Psoas muscle (tissue), 8 donors: ENCODE measurements around the gene EGR1. TPM values are rescaled to one million over a fixed set of nuclear protein-coding genes. Genes with fewer than 3 reads are reported as not detected.

Source experiments
- ATAC-seq, 4 donors: fragments of 200-7000 bp; cut with Tn5 transposase; one replicate each; pipeline ENCODE4 v1.9.1; 2020; ENCODE audit warnings: moderate library complexity in 3 of 4, mild to moderate bottlenecking in 2 of 4
- DNase-seq, 2 donors: peaks; one replicate each; pipeline ENCODE4 v3.0.0-alpha.2; 2020
- H3K27ac ChIP-seq: fragments of 200-600 bp; one replicate; pipeline ENCODE4 v1.8.0; 2022
- H3K27me3 ChIP-seq, 3 donors: fragments of 200-600 bp in 1 of 3; one replicate each; pipeline versions ENCODE4 v1.6.1 to v1.8.0; 2013 to 2022; ENCODE audit warnings: low read length in 2 of 3, mild to moderate bottlenecking in 2 of 3, moderate library complexity in 1 of 3; ENCODE audit not compliant: insufficient read depth in 3 of 3
- H3K36me3 ChIP-seq, 2 donors: fragments of 200-600 bp in 1 of 2; one replicate each; pipeline versions ENCODE4 v1.6.1 to v1.8.0; 2013 to 2022; ENCODE audit warnings: low read depth in 1 of 2, mild to moderate bottlenecking in 1 of 2, moderate library complexity in 1 of 2; ENCODE audit not compliant: insufficient read depth in 1 of 2
- H3K4me1 ChIP-seq: fragments of 200-600 bp; one replicate; pipeline ENCODE4 v1.8.0; 2022
- H3K4me3 ChIP-seq: fragments of 200-600 bp; one replicate; pipeline ENCODE4 v1.8.0; 2022; ENCODE audit warnings: mild to moderate bottlenecking
- H3K9me3 ChIP-seq: fragments of 200-600 bp; one replicate; pipeline ENCODE4 v1.8.0; 2022
- WGBS, 3 donors: extraction: QIAGEN DNeasy Blood & Tissue Kit; methylation state at CpG; one replicate each; pipeline versions ENCODE4 v1.1.6 to v1.1.7; 2013; 5-methylcytosine and 5-hydroxymethylcytosine counted together
- intact Hi-C, 2 donors: fragments of 100-400 bp; cut with DNase I; formaldehyde crosslinking; loops; one replicate each; pipeline versions ENCODE4 v1.11.0 to v1.14.2; 2022
- polyA plus RNA-seq, 3 donors: library from polyadenylated mRNA; stranded (reverse); fragments of 200-250 nt; gene quantifications; one replicate each; pipeline ENCODE4 v1.2.3, GENCODE V29; 2013
- total RNA-seq, 4 donors: library from RNA; stranded (reverse); fragmentation: NEBNext Ultra II Directional in 2 of 4; extraction: Animal tissue kit (Norgen Biotek cat#: 25700) in 2 of 4; gene quantifications; one replicate each; pipeline versions ENCODE4 v1.2.1 to v1.2.4, GENCODE V29; 2021 to 2023
- TF ChIP-seq, protein P1 (sequence below): fragments of 200-600 bp; IDR thresholded peaks from one replicate; pipeline ENCODE4 v1.8.0; 2022; ENCODE audit warnings: antibody characterized with exemption
- donor health status: healthy with polysubstance abuse.
- donor health status: DM: no; HTN: no; CAD: no; lungs with moderate emphysema.
- donor health status: Bipolar disorder and iron deficiency.
- donor health status: healthy.
- donor health status: DM: yes; HTN: yes; CAD: no.
- donor health status: DM: no; HTN: no; CAD: no.
- donor health status: DM: no; HTN: no; CAD: no.
- donor health status: DM: yes; HTN: yes; CAD: no.

EGR1 gene
- total and polyA plus RNA-seq, 7 donors, result 10.0 to 171 (median 34.8) TPM

DNA sequence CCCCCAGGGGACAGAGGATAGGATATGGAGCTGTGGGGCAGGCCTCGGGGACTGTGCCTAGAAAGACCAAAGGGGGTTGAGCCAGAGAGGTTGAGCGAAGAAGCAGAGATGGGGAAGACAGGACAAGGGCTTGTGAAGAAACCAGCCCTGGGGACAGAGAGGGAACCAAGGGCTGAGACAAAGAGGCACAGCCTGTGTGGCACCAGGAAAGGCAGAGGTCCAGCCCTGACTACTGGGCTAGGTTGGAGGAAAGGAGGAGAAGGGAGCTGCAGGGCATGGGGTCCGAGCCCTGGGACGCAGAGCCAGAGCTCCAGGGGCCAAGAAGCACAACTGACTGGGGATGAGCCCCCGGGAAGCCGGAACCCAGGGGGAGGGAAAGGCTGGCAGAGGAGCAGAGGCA, 17.2 kb upstream of the EGR1 start:
- intact Hi-C loops, result no loop called here
- H3K27me3 ChIP-seq, result no peaks in the 10 kb centered on the region
- TF ChIP-seq, protein P1, sequence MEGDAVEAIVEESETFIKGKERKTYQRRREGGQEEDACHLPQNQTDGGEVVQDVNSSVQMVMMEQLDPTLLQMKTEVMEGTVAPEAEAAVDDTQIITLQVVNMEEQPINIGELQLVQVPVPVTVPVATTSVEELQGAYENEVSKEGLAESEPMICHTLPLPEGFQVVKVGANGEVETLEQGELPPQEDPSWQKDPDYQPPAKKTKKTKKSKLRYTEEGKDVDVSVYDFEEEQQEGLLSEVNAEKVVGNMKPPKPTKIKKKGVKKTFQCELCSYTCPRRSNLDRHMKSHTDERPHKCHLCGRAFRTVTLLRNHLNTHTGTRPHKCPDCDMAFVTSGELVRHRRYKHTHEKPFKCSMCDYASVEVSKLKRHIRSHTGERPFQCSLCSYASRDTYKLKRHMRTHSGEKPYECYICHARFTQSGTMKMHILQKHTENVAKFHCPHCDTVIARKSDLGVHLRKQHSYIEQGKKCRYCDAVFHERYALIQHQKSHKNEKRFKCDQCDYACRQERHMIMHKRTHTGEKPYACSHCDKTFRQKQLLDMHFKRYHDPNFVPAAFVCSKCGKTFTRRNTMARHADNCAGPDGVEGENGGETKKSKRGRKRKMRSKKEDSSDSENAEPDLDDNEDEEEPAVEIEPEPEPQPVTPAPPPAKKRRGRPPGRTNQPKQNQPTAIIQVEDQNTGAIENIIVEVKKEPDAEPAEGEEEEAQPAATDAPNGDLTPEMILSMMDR, result no peak
- no peaks in the 10 kb centered on the region for H3K36me3 ChIP-seq
- H3K9me3 ChIP-seq, result no peaks in the 10 kb centered on the region
- no peak overlapping the region for H3K4me3 ChIP-seq
- H3K27ac ChIP-seq, result no peak overlapping the region
- no peak for ATAC-seq
- WGBS, 3 donors, result 87 to 92% (median 90%) methylated on average over 6 of the region's 6 CpGs
- DNase-seq, result no peak
- H3K4me1 ChIP-seq, result no peaks in the 10 kb centered on the region

DNA sequence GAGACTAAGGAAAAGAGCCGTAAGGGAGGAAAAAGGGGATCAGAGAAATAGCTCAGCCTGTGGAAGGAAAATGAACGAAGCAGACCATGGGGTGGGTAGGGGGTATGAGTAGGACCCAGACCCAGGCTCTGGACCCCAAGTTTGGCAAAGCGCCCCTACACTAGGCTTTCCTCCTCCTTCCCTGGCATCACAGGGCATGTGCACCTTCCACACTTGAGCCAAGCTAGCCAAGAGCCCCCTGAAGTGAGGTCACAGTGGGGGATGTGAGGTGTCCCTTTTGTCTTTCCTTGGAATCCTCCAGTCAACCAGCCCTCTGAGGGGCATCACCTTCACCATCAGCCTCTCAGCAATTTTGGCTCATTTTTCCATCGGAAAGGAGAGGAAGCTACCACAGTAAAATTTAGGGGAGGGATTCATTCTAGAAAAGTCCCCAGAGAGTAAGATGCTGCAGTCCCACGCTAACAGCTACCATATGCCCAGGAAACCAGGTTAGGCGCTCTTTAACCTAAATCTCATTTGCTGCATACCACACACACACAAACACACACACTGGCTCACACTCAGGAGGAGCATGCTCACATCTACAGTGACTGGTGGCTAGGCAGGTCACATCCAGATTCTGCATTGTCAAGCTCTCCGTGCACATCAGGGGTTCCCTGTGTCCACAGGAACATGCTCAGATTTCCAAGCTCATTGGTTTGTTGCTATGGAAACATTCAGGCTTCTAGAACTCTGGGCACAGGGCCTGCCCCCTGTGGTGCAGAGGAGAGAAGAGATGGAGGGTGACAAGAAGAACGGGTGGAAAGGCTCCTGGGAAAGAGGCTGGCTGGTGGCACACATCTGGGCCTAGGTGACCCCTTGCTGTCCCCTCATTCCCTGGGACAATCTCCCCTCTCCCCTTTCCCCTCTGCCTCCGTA, 16.5 kb upstream of the EGR1 start:
- no peaks in the 10 kb centered on the region for H3K4me1 ChIP-seq
- intact Hi-C loops, result no loop called here
- no peak overlapping the region for H3K27ac ChIP-seq
- no peaks in the 10 kb centered on the region for H3K9me3 ChIP-seq
- H3K4me3 ChIP-seq, result no peak overlapping the region
- TF ChIP-seq, protein P1, result no peak
- no peaks in the 10 kb centered on the region for H3K36me3 ChIP-seq
- DNase-seq (no peak), ATAC-seq (no peak)
- no peaks in the 10 kb centered on the region for H3K27me3 ChIP-seq
- WGBS, 3 donors, result 74% methylated on average over 9 of the region's 9 CpGs

DNA sequence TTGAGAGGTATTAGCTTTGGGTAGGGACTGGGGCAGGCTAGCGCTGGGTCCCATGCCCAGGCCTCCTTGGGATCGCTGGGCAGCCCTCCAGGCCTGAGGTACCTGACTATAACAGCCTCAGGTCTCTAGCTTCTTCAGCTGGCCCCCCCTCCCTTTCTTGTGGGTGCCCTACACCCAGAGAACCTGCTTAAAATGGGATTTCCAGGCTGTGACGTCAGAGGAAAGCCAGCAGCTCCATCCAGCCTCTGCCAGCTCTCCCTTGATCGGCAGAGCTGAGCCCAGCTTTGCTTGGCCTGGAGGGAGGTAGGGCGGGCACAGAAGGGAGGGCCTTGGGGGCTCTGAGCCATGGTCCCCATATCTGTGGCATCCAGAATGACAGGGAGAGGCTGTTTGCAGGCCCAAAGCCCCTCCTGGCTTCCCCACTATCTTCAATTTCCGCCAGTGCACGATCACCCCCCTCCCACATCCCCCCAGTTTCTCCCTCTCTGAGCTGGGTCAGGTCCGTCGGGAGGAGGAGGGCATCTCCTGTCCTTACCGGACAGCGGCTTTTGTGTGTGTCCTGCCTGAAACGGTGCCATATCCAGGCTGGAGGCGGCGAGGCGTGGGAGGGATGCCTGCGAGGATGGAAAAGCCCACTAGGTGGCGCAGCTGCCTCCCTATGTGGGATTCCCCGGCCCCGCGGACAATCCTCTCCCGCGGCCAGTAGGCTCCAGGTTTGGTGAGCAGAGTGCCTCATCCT, 15.6 kb upstream of the EGR1 start:
- intact Hi-C loops, result loop anchor here (1.0 to 5.0 kb wide), 3 partner anchors 53 to 98 kb away; no protein-coding TSS in a partner anchor
- Histone ChIP-seq H3K9me3 (no peaks in the 10 kb centered on the region), H3K27me3 (no peaks in the 10 kb centered on the region), H3K4me3 (no peak overlapping the region), H3K4me1 (no peaks in the 10 kb centered on the region), H3K27ac (no peak overlapping the region), H3K36me3 (no peaks in the 10 kb centered on the region)
- DNase-seq (peak; percentile 91 to 95), ATAC-seq (peak; percentile 93 to 99 (median 96))
- TF ChIP-seq, protein P1, result peak; percentile 92
- WGBS, 3 donors, result 11 to 16% (median 12%) methylated on average over 22 of the region's 22 CpGs

DNA sequence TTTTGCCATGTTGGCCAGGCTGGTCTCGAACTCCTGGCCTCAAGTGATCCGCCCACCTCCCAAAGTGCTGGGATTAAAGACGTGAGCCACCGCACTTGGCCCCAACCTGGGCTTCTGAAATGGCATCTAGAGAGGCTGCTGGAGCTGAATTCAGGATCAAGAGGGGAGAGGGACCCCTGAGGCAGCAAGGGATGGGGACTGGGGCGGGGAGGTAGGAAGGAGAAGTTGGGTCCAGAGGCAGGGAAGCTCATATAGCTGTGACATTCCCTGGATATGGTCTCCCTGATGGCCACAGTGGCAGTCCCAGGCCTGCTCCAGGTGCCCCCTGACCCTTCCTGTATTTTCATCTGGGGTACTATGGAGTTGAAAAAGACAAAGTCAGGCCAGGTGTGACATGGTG, 14.3 kb upstream of the EGR1 start:
- intact Hi-C loops, result loop anchor here (1.0 to 5.0 kb wide), 3 partner anchors 52 to 96 kb away; no protein-coding TSS in a partner anchor
- Histone ChIP-seq H3K36me3 (no peaks in the 10 kb centered on the region), H3K27ac (no peak overlapping the region), H3K4me3 (no peak overlapping the region), H3K9me3 (no peaks in the 10 kb centered on the region), H3K27me3 (no peaks in the 10 kb centered on the region), H3K4me1 (no peaks in the 10 kb centered on the region)
- TF ChIP-seq, protein P1, result no peak
- ATAC-seq, result no peak
- 95 to 99% (median 96%) methylated on average over 5 of the region's 5 CpGs for WGBS, 3 donors
- DNase-seq, result peak in 1 of 2 donors; percentile 2
